ENCODE data around the gene TMEM51. TPM values are rescaled to one million over a fixed set of nuclear protein-coding genes. Genes with fewer than 3 reads are reported as not detected.

Gene TMEM51
- total and polyA plus RNA-seq, 9 donors, result 9.4 to 38.5 (median 23.0) TPM

DNA sequence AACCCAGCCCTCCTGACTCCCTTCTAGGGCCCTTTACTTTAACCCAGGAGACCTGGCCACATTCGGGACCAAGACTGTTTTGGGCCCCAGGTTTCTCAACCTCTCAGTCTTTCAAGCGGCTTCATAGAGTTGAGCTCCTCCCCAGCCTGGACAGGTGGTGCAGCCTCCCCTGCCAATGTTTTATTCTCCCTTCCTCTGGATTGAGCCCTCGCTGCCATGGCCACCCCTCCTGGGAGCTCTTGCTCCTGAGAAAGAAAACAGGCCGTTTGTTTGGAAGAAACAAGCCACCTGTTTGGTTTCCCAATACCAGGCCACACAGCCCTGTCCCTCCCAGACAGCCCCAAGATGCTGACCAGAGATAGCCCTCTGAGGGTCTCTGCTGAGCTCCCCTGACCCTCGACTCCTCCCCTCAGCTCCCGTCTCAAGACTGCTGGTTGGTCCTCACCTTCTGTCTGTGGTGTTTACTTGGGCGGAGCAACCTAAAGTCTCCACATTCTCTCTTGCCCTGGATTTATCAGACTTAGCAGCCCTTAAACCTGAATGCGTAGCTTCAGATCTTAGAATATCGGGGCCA lies 3.3 kb downstream of the TMEM51 start:
- no peak overlapping the region for H3K4me3 ChIP-seq
- WGBS, 3 donors, result 50 to 76% (median 66%) methylated on average over 9 of the region's 9 CpGs
- no peaks in the 10 kb centered on the region for H3K36me3 ChIP-seq
- intact Hi-C loops (cut with DNase I), result loop anchor here in 3 of 4 donors (5.0 to 10.0 kb wide), 3 partner anchors 48 to 105 kb away; no protein-coding TSS in a partner anchor
- peak in 1 of 5 donors; percentile 26 for DNase-seq
- TF ChIP-seq EP300 (IDR thresholded peaks at IDR 0.05) (no peak), CTCF (IDR thresholded peaks at IDR 0.05) (no peak), POLR2A (IDR thresholded peaks at IDR 0.05) (no peak)
- no peaks in the 10 kb centered on the region for H3K9me3 ChIP-seq
- H3K27me3 ChIP-seq, result no peaks in the 10 kb centered on the region
- H3K4me1 ChIP-seq (ENCODE audit: insufficient read depth), result peaks cover 29% of the 10 kb centered on the region
- H3K27ac ChIP-seq, result peak overlapping the region; percentile 23 to 94

DNA sequence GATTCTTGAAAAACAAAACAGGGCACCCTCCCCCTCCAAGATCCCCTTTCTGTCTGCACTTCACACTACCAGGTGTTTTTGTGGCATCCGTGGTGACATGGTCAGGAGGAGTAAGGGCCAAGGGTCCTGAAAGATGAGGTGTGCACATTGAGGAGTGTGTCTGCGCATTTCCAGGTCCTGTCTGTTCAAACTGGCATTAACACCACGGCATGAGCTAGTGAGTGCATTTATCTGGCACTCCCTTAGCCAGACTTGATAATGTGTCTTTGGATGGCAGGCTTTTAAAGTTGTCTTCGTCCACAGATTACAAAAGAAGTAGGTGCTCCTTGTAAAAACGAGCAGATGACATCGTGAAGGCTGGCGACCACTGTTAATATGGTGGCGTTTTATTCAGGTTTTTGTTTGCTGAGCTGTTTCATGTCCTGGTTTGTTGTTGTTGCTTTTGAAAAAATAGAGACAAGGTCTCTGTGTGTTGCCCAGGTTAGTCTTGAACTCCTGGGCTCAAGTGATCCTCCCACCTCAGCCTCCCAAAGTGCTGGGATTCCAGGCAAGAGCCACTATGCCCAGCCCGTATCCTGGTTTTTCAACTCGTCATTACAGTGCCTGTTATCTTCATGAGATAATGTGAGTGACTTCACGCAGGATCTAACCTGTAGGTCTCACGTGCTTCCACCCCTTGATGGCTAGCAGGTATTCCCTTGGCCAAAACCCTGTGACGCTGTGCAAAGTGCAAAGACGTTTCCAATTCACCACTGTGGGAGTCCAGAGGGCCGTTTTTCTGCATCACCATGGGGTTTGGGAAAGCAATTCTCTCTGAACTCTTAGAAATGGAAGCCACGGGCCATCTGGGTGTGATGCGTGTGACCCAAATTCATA lies 4.2 kb downstream of the TMEM51 start:
- H3K9me3 ChIP-seq, result no peaks in the 10 kb centered on the region
- intact Hi-C loops (cut with DNase I), result loop anchor here in 3 of 4 donors (5.0 to 10.0 kb wide), 3 partner anchors 47 to 105 kb away; no protein-coding TSS in a partner anchor
- peak overlapping the region; percentile 23 to 94 for H3K27ac ChIP-seq
- 79 to 84% (median 84%) methylated on average over 17 of the region's 17 CpGs for WGBS, 3 donors
- H3K27me3 ChIP-seq, result no peaks in the 10 kb centered on the region
- H3K4me3 ChIP-seq, result no peak overlapping the region
- peaks cover 26% of the 10 kb centered on the region for H3K4me1 ChIP-seq (ENCODE audit: insufficient read depth)
- no peak for DNase-seq
- TF ChIP-seq POLR2A (IDR thresholded peaks at IDR 0.05) (no peak), EP300 (IDR thresholded peaks at IDR 0.05) (no peak), CTCF (IDR thresholded peaks at IDR 0.05) (no peak)
- H3K36me3 ChIP-seq, result no peaks in the 10 kb centered on the region

DNA sequence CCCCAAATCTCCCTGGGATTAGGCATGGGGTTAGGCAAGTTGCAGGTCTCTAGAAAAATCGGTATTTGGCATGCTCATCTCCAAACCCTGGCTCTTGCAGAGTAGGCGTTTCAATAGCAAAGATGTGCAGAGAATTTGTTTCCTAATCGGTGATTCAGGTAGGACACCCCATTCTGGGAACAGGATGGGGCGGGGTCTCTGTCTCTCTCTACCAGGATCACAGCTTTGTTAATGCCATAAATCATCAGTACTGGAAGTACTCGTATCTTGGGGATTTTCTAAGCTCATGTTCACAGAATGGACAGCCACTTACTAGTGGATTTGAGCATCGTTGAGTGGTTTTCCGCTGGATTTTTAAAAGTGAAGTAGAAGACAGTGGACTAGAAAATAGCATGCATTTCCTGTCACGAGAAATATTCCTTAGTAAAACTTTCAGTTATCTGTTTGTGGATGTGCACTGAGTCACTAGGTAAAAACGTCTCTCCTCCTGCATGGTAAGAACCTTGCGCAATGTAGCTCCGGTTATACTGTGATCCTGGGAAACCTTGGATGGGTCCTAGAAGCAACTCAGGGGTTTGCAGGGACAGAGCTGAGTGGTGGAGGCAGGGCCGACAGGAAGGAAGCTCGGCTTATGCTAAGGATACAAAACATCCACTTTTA lies 5.1 kb downstream of the TMEM51 start:
- H3K9me3 ChIP-seq, result no peaks in the 10 kb centered on the region
- DNase-seq, result peak in 2 of 5 donors; percentile 47 to 48
- intact Hi-C loops (cut with DNase I), result loop anchor here in 3 of 4 donors (5.0 to 10.0 kb wide), 3 partner anchors 46 to 104 kb away; no protein-coding TSS in a partner anchor
- peaks cover 26% of the 10 kb centered on the region for H3K4me1 ChIP-seq (ENCODE audit: insufficient read depth)
- TF ChIP-seq POLR2A (IDR thresholded peaks at IDR 0.05) (no peak), EP300 (IDR thresholded peaks at IDR 0.05) (no peak), CTCF (IDR thresholded peaks at IDR 0.05) (no peak)
- WGBS, 3 donors, result 36 to 49% (median 42%) methylated on average over 13 of the region's 13 CpGs
- no peak overlapping the region for H3K4me3 ChIP-seq
- H3K36me3 ChIP-seq, result no peaks in the 10 kb centered on the region
- H3K27ac ChIP-seq, result peak overlapping the region in 1 of 2 donors; percentile 55
- H3K27me3 ChIP-seq, result no peaks in the 10 kb centered on the region

- Histone ChIP-seq H3K4me1 (ENCODE audit: insufficient read depth) (peaks cover 26% of the 10 kb centered on the region), H3K9me3 (no peaks in the 10 kb centered on the region), H3K27me3 (no peaks in the 10 kb centered on the region), H3K4me3 (no peak overlapping the region), H3K27ac (peak overlapping the region in 1 of 2 donors; percentile 55), H3K36me3 (no peaks in the 10 kb centered on the region)
- no peak for DNase-seq
- intact Hi-C loops (cut with DNase I), result loop anchor here in 3 of 4 donors (5.0 to 10.0 kb wide), 3 partner anchors 46 to 103 kb away; no protein-coding TSS in a partner anchor
- 21 to 30% (median 24%) methylated on average over 7 of the region's 7 CpGs for WGBS, 3 donors
- TF ChIP-seq CTCF (IDR thresholded peaks at IDR 0.05) (no peak), EP300 (IDR thresholded peaks at IDR 0.05) (no peak), POLR2A (IDR thresholded peaks at IDR 0.05) (no peak)
These were observed 5.6 kb downstream of the TMEM51 start for GRCh38 chr1:15159166-15159555.
